MM.1S (cell line): ENCODE results near the gene NDUFAF4.

ENCODE experiments used
- CTCF ChIP-seq: fragments of 300-600 bp; sonication (generic); IDR thresholded peaks from 2 replicates; pipeline ENCODE4 v1.5.1; 2016; ENCODE audit warnings: antibody characterized with exemption, low read length, mixed read lengths
- EZH2phosphoT487 ChIP-seq: fragments of 300-600 bp; sonication (generic); IDR thresholded peaks from 2 replicates; pipeline ENCODE4 v1.6.1; 2018; ENCODE audit warnings: antibody characterized with exemption, low read length

DNA sequence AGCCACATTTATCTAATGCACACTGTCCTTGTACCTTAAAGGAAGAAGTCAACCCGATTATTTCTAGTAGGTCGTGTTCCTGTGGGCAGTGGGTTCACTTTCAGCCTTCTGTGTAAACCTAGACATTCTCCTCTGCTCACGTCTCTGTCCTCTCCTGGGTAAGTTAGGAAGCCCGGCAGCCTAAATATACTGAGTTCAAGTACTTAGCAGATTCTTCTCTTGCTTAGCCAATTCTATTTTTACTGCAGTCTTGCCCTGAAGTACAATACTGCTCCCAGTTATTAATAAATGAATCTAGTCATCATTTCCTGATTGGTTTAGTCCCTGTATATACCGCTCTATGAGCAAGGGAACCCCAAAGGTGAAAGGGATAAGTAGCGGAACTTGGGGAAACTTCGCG, 45.8 kb downstream of the NDUFAF4 start:
- no peak for TF ChIP-seq CTCF
- TF ChIP-seq EZH2phosphoT487 = no peak
